Gastroesophageal sphincter (tissue), 3 donors: ENCODE measurements around the gene RING1.

Experiments
- CTCF ChIP-seq, 4 experiments: fragments of 200-600 bp in 2 of 4; fragments of 450-650 bp in 2 of 4; sonication (generic) in 1 of 4; IDR thresholded peaks; one replicate each; pipeline ENCODE4 v1.5.1; 2017 to 2019; ENCODE audit warnings: antibody characterized with exemption in 4 of 4, mild to moderate bottlenecking in 2 of 4, moderate library complexity in 2 of 4
- POLR2A ChIP-seq, 2 donors: fragments of 450-650 bp; IDR thresholded peaks; one replicate each; pipeline ENCODE4 v1.6.1; 2017; ENCODE audit warnings: antibody characterized with exemption in 2 of 2, mild to moderate bottlenecking in 2 of 2, moderate library complexity in 1 of 2
- POLR2AphosphoS5 ChIP-seq: sonication (generic); formaldehyde crosslinking; IDR thresholded peaks from one replicate; pipeline ENCODE4 v1.6.1; 2017; ENCODE audit warnings: antibody characterized with exemption

GRCh38 chr6:33181141-33181540, 27.2 kb upstream of the RING1 start:
- no peak for TF ChIP-seq POLR2A (IDR thresholded peaks at IDR 0.05)
- no peak for TF ChIP-seq CTCF (IDR thresholded peaks at IDR 0.05)
- no peak for TF ChIP-seq POLR2AphosphoS5
